ENCODE results near the gene IL18.
"Not testable (repeated sequence)": the region's sequence is repeated elsewhere in the genome, so short reads cannot be mapped to it uniquely, and the experiment has no call there.

Gene IL18

GRCh38 chr11:112163875-112164685 lies at the start of gene IL18:
IL18 (minus strand) TSS chr11:112164094; CDS start chr11:112155053, 9,041 bp downstream.
- H3K4me3 ChIP-seq (ENCODE audit: low read depth, low read length): no peak within 1 kb of the TSS

GRCh38 chr11:112212710-112213109 lies 48.8 kb upstream of the IL18 start:
- no peak overlapping the region for H3K4me3 ChIP-seq (ENCODE audit: low read depth, low read length)

- no peak overlapping the region for H3K4me3 ChIP-seq (ENCODE audit: low read depth, low read length)
These were observed 48.4 kb upstream of the IL18 start for GRCh38 chr11:112212290-112212689.

GRCh38 chr11:112211536-112211935 lies 47.6 kb upstream of the IL18 start:
- no peak overlapping the region for H3K4me3 ChIP-seq (ENCODE audit: low read depth, low read length)

GRCh38 chr11:112210890-112211289 lies 47.0 kb upstream of the IL18 start:
- no peak overlapping the region for H3K4me3 ChIP-seq (ENCODE audit: low read depth, low read length)

GRCh38 chr11:112206071-112206470 lies 42.2 kb upstream of the IL18 start:
- no peak overlapping the region for H3K4me3 ChIP-seq (ENCODE audit: low read depth, low read length)

- H3K4me3 ChIP-seq (ENCODE audit: low read depth, low read length): no peak overlapping the region
These were observed 36.4 kb upstream of the IL18 start for GRCh38 chr11:112200252-112200651.

GRCh38 chr11:112199101-112199500 lies 35.2 kb upstream of the IL18 start:
- H3K4me3 ChIP-seq (ENCODE audit: low read depth, low read length): not testable (repeated sequence)

GRCh38 chr11:112196519-112197087 lies 32.7 kb upstream of the IL18 start:
- H3K4me3 ChIP-seq (ENCODE audit: low read depth, low read length): no peak overlapping the region

GRCh38 chr11:112195951-112196351 lies 32.1 kb upstream of the IL18 start:
- H3K4me3 ChIP-seq (ENCODE audit: low read depth, low read length): no peak overlapping the region

- H3K4me3 ChIP-seq (ENCODE audit: low read depth, low read length): not testable (repeated sequence)
These were observed 31.2 kb upstream of the IL18 start for GRCh38 chr11:112195113-112195512.

- H3K4me3 ChIP-seq (ENCODE audit: low read depth, low read length): no peak overlapping the region
These were observed 22.4 kb upstream of the IL18 start for GRCh38 chr11:112186304-112186703.

- no peak overlapping the region for H3K4me3 ChIP-seq (ENCODE audit: low read depth, low read length)
These were observed 22.0 kb upstream of the IL18 start for GRCh38 chr11:112185883-112186282.

GRCh38 chr11:112182867-112183266 lies 19.0 kb upstream of the IL18 start:
- no peak overlapping the region for H3K4me3 ChIP-seq (ENCODE audit: low read depth, low read length)

GRCh38 chr11:112179601-112180000 lies 15.7 kb upstream of the IL18 start:
- no peak overlapping the region for H3K4me3 ChIP-seq (ENCODE audit: low read depth, low read length)

- H3K4me3 ChIP-seq (ENCODE audit: low read depth, low read length): no peak overlapping the region
These were observed 15.0 kb upstream of the IL18 start for GRCh38 chr11:112178936-112179335.

- H3K4me3 ChIP-seq (ENCODE audit: low read depth, low read length): no peak overlapping the region
These were observed 14.5 kb upstream of the IL18 start for GRCh38 chr11:112178428-112178827.

GRCh38 chr11:112177589-112177988 lies 13.7 kb upstream of the IL18 start:
- H3K4me3 ChIP-seq (ENCODE audit: low read depth, low read length): no peak overlapping the region

GRCh38 chr11:112176077-112176476 lies 12.2 kb upstream of the IL18 start:
- H3K4me3 ChIP-seq (ENCODE audit: low read depth, low read length): no peak overlapping the region

GRCh38 chr11:112175599-112175952 lies 11.7 kb upstream of the IL18 start:
- H3K4me3 ChIP-seq (ENCODE audit: low read depth, low read length): no peak overlapping the region

- no peak within 1 kb of the TSS for H3K4me3 ChIP-seq (ENCODE audit: low read depth, low read length)
These were observed 11.1 kb upstream of the IL18 start, which contains the start of gene BCO2 for GRCh38 chr11:112174789-112175598. BCO2 (plus strand) TSS chr11:112175512; CDS start chr11:112175602, 90 bp downstream.

GRCh38 chr11:112173152-112173551 lies 9.3 kb upstream of the IL18 start:
- H3K4me3 ChIP-seq (ENCODE audit: low read depth, low read length): no peak overlapping the region
